GM21576 (cell line): Measurements from ENCODE around the gene SLC30A9.

Source experiments
- ATAC-seq: cut with Tn5 transposase; IDR thresholded peaks from one replicate; pipeline ENCODE4 v1.9.1; 2021; ENCODE audit warnings: mild to moderate bottlenecking, moderate library complexity; ENCODE audit not compliant: unreplicated experiment

The SLC30A9 gene

DNA sequence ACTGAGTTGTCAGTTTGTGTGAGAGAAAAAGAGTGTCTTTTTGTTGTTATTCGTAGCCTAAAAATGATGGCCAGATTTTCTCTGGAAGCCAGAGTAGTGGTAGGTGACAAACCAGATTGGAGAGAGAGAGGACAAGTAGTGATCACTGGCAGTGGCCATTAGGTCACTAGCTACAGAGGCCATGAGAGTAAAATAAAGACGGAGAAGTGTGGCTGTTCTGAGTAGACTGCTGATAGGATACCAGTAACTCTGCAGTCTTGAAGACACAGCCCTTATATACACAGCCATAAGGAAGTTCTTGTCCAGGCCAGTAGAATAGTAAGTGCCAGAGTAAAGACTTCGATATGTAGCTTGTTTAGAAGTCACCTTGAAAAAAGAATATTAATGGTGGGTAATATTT, 7.7 kb downstream of the SLC30A9 start:
- no peak for ATAC-seq

DNA sequence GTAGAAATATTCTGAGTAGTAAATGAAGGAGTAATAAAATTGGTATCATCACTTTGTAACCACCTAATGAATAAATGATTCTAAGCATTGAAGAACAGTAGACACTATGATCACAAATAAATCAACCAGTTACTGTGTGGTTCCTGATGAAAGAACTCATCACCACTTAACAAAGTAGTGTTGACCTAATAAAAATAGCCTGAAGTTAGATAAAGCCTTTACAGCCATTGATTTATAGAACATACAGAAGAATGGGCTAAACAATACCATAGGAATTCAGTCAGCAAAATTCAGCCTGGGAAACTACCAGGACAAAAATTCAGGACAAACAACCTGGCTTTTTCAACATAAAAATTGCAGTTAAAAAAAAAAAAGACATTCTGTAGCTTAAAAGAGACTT, 9.0 kb downstream of the SLC30A9 start:
- ATAC-seq = no peak

DNA sequence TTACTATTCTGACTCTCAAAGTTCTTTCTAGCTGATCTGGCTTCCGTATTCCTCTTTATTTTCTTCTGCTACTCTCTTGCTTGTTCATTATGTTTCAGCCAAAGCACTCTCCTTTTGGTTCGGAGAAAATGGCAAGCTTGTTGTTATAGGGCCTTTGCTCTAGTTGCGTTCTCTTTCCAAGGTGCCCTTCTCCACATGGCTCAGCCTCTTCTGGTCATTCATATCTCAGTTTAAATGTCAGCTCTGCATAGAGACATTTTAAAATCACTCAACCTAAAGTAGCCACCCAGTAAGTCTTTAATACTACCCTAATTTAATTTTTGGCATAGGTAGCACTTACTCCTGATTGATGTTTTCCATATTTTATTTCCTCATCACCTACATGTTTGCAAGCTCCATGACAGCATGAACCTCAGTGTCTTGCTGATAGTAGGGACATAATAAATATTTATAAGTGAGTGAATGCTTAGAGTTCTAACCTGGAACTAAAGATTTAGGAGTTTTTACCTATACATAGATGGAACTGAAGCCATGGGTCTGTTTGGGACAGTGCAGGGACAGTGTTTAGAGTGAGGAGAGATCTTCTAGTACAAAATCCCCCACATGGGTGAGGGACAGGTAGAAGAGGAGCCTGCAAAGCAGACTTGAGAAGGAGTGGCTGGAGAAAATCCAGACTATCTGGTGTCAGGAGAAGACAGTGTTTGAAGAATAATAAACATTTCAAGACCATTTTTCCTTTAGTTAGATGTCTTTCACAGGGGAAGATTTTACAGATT, 17.9 kb downstream of the SLC30A9 start:
- ATAC-seq = no peak

DNA sequence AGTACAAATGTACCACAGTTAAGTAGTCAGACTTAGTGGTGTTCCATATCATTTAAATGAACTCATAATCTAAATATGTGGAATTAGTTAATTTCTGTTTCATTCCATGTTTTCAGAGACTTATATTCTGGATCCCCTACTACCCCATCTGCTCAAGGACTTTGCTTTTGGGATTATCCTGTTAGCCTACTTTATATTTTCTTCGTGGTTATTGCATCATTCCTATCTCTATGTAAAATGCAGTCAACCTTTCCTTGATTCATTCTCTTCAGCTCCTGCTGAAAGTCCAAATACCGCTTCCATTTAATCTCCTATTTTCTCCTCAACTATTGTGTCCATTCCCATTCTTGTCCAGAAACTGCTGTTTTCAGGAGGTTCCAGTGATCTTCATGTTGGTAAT, 25.1 kb downstream of the SLC30A9 start:
- ATAC-seq = no peak

DNA sequence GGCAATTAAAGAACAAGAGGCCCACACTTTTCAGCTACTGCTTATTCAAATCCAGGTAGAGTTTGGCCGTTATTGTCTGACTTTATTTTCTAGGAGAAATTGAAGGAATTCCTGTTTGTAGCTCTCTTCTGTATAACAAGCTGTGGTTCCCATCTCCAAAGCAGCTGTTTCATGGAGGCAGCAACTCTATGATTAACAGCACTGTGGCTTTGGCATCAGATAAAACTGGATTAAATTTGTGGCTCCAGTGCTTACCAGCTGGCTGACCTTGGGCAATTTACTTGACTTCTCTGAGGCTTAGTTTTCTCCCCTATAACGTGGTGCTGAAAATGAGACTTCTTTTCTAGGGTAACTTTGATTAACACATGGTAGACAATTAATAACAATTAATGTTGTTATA, 28.1 kb downstream of the SLC30A9 start:
- ATAC-seq = no peak

DNA sequence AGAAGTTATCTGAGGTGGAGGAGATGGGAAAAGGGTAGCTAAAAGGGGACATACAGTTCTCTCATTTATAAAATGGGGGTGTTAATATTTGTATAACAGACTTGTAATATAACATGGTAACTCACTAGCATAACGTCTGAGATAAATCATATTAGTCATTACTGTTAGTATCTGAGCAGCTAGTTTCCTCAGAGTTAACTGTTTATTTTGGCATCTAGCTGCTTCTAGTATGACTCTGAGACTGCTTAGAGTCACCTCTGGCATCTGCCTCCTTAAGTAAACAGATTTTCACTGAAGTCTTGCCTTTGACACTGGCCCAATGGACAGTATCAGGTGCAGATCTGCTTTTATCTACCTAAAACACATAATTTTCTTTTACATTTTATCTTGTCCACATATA, 58.1 kb downstream of the SLC30A9 start:
- no peak for ATAC-seq

DNA sequence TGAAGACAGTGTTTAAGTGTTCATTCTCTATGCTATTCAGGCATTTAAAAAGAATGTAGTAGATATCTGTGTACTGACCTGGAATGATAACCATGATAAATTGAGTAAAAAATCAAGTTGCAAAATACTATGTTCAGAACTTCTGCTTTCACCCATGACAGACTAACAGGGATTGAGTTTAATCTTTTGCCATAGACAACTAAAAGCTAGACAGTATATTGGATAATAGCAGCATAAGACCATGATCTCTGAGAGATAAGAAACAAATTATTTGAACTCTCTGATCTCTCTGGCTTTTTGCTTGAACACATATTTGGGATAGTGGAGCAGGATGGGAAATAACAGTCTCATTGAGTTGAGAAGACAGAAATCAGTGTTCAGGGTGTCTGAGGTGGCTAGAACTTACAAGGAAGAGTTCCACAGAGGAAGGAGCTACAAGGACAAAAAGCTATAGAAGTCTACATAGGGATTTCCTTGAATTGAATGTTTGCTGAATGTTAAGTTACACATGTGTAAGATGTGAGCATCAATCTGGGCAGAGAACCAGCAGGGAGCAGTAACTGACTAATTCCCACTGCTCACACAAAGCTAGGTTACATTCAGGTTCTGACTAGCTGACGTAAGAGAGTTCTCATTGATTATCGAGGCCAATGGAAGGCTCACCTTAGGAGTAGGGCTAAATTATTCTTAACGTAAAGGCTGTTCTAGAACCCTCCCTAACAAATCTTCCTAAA, 60.4 kb downstream of the SLC30A9 start:
- ATAC-seq = no peak

DNA sequence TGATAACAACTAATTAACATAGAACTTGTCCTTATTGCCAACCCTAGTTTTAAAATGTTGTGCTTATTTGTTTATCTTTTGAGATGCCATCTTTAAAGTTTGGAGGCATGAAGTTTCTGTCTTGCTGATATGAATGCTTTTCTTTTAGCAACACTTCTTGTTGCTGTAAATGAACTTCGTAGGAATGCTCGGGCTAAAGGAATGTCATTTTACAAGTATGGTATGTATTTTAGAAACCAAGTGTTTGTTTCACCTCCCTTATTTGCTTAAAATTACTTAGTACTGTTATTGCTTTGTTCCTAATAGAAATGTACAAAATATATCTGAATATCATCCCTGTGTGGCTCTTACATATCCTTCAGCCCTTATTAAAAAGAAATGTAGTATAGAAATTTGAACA, 76.1 kb downstream of the SLC30A9 start:
- ATAC-seq = no peak

DNA sequence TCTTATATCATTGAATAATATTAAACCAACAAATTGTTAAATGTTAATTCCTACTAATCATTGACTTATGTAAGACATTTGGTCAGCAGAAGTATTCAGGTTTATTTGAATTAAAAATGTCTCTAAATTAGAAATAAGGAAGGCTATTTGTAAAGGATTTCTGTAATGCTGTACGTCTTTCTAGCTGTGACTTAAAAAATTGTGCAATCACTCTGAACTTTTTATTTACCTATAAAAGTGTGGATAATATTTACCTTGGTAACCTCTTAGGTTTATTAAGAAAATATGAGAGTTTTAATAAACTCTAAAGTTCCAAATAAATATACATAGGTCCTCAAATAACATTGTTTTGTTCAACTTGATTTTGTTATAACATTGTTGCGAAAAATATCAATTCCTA, 76.9 kb downstream of the SLC30A9 start:
- no peak for ATAC-seq

DNA sequence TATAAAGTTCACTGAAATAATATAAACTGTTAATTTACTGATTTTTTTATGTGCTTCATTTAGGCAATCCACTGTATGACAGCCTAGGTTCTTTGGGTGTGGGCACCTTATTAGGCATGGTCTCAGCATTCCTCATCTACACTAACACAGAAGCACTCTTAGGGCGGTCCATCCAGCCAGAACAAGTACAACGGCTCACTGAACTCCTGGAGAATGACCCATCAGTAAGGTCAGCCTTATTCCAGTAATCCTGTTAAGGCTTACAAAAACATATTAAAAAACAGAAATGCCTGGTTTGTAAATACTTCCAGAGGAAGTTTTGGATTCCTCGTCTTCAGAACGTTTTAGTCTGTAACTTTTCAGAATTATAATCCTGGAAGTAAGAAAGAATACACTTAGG, 80.1 kb downstream of the SLC30A9 start:
- no peak for ATAC-seq

DNA sequence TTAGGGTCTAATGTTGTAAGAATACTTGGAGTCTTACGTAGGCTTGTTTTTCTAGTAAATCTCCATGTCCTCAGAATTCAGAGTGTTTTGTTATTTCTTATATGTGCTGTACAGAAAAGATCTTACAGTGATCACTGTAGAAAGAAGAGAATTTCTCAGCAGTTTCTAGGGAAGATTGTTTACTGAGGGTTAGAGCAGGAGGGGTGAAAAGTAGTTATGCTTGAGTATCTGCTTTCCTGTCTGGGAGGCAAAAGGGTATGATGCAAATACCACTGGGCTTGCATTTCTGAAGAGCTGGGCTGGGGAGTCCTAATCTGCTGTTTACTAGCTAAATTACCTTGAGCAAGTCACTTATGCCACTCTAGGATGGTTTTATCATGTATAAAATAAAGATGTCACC, 84.0 kb downstream of the SLC30A9 start:
- no peak for ATAC-seq

DNA sequence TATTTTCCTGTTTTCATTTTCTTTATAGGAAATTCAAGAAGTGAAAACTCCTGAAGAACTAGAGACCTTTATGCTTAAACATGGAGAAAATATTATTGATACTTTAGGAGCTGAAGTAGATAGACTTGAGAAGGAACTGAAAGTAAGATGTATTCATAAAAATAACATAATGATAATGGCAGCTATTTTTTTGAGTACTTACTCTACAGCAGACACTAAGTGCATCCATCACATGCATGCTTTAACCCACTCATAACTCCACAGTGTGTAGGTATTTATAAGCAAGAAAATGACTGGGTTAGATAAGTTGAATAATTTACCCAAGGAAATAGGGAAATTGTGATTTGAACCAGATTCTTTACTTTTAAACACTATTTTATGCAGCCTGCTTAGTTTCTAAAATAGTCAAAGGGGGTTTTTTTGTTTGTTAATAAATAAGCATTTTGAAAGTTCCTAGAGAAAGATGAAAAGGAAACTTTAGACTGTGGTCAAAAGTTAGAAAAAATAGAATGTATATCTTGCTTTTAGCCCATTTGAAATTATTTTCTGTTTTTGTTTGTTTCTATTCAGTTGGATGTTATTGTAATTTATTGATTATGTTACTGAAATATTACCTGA, 88.0 kb downstream of the SLC30A9 start:
- peak; percentile 75 for ATAC-seq

DNA sequence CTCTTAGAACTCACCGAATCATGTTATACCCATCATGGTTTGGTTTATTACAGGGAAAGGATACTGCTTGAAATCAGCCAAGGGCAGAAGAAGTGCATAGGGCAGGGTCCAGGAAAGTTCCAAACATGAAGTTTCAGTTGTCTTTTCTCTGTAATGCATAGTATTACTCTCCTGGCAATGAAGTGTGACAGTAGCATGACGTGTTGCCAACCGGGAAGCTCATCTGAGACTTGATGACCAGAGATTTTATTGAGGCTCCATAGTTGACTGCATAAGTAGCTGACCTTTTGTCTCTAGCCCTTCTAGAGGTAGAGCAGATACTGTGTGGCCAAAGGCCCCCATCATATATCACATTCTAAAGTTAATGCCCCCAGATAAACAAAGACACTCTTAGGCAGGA, 90.0 kb downstream of the SLC30A9 start:
- no peak for ATAC-seq

DNA sequence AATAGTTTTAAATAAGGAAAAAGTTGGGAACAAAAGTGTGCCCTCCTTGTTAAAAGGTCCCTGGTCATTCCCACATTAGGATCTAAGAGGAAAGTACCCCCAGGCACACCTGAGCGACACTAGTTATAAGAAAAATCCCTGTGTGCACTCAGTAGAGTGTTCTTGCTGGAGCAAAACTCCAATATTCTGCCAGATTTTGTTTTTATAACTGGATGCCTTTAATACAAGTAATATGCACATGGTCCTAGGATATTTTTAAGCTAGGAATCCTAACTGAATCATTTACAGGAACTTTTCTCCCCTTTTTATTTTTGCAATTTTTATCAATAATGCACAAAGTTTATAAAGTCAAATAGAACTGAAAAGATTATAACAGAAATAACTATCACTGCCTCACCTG, 93.5 kb downstream of the SLC30A9 start:
- no peak for ATAC-seq

DNA sequence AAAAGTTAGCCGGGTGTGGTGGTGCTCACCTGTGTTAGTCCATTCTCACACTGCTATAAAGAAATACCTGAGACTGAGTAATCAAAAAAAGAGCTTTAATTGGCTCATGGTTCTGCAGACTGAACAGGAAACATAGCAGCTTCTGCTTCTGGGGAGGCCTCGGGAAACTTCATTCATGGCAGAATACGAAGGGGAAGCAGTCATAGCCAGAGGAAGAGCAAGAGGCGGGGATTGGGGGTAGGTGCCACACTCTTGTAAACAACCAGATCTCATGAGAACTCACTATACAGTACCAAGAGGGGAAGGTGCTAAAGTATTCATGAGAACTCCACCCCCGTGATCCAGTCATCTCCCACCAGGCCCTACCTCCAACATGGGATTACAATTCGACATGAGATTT, 98.1 kb downstream of the SLC30A9 start:
- no peak for ATAC-seq

DNA sequence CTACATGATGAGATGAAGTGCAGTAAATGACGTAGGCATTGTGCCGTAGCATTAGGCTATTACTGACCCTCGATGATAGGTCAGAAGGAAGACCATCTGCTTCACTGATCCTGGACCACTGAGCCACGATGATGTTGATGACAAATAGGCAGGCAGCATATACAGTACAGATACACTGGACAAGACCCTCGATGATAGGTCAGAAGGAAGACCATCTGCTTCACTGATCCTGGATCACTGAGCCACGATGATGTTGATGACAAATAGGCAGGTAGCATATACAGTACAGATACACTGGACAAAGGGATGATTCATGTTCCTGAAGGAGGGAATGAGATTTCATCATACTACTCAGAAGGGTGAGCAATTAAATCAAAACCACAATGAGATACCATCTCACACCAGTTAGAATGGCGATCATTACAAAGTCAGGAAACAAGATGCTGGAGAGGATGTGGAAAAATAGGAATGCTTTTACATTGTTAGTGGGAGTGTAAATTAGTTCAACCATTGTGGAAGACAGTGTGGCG, 111.2 kb downstream of the SLC30A9 start:
- no peak for ATAC-seq

DNA sequence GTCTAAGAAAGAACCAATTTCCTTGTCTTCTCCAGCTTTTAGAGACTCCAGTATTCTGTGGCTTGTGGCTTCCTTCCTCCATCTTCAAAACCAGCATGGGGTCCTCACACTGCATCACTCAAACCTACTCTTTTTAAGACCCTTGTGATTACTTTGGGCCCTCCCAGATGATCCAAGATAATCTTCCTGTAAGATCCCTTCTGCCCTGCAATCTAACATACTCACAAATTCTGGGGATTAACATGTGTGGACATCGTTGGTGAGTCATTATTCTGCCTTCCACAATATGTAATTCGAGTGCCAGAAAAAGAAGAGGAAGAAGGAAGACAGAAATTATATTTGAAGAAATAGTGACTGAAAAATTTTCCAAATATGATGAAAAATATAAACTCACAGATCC, 114.2 kb downstream of the SLC30A9 start:
- no peak for ATAC-seq

DNA sequence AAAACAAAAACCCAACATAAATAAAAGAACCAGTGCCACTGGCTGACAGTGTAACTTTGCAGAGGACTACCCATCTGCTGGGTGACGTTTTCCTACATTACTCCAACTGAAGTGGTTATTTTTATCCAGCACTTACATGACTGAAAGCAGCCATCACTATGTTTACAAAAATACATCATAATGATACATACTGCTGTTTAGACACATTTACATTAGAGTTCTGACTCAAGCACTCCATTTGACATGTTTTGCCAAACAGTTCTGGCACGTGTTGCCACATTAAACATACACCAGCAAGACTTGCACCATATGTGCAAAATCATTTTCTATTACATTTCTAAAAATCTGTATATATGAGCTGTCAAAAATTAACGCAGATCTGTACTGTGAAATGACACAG, 122.5 kb downstream of the SLC30A9 start:
- ATAC-seq = no peak

DNA sequence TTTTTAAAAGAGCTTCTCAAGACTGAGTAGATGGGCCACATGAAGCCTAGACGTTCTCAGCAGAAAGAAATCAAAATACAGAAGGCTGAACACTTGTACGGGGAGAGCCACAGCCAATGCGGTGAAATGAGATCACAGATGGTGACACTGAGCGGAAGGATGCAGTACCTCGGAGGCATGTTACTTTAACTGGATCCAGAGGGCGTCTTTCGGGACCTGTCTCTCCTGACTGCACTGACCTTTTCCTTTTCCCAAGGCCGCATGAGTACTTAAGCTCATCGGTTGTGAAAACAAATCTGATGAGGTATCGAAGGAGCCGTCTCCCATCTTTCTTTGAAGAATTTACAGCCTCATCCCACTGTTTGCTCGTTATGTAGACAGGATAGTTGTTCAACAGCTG, 129.6 kb downstream of the SLC30A9 start:
- ATAC-seq = no peak

DNA sequence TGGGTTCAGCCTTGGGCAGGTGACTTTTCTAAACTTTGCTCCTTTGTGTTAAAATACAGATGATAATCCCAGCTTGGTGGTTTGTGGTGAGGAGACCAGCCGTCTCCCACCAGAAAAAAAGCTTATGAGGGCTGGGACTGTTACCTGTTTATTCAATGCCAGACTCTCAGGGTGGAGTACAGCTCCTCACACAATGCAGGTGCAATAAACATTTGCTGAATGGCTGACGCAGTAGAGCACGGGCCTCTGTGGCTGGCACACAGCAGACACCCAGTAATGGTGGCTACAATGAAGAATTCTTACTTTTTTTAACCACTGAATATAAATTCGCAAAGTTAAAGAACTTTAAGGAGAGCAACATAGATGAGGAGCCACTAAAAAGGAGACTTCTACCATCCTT, 131.9 kb downstream of the SLC30A9 start:
- no peak for ATAC-seq

DNA sequence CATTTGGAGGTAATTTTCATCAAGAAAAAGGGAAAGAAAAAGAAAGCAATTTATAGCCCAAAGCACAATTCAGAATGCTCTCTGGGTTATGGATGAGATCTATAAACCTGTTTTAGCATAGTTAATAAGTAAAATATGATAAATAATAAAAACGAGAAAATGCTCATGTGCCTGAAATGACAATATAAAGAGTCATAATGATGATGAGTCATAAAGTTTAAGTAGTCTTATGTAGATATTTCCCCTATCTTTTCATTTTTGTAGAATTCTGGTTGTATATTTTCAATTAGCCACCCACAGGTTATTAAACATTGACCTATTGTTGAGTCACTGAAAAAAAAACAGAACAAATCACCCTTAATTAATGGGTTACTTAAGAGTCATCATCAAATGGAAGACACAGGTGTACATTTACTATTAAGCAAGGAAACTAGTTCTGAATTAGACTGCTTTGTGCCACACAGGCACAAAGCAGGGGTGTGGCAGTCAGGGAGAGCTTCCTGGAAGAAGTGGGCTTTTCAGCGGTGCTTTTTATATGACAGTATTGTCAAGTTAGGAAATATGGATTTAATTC, 132.8 kb downstream of the SLC30A9 start:
- ATAC-seq = no peak

DNA sequence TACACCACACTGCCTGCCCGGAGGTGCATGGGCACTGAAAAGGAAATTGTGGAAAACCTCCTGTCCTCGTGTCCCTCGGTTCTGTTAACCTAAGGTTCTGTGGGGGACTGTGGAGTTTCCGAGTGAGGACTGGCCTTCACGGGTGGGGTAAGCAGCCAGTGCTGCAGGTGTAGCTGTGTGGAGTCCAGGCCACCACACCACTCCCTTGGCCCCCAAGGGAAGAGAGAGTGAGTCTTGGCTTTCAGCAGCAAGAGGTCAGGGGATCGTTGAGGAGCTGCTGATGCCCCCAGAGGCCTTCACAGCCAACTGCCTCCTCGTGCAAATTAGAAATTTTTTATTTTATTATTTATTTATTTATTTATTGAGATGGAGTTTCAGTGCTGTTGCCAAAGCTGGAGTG, 141.8 kb downstream of the SLC30A9 start:
- ATAC-seq = no peak
